Uterus (tissue), 2 donors: ENCODE data around the gene KCNMB2.

Experiments
- POLR2A ChIP-seq, 2 donors: fragments of 450-650 bp; IDR thresholded peaks; one replicate each; pipeline ENCODE4 v1.6.1; 2016; ENCODE audit warnings: antibody characterized with exemption in 2 of 2, mild to moderate bottlenecking in 1 of 2, moderate library complexity in 1 of 2
- TF ChIP-seq, protein P1 (sequence below), 4 experiments: fragments of 200-600 bp in 2 of 4; fragments of 450-650 bp in 2 of 4; sonication (generic) in 2 of 4; IDR thresholded peaks; one replicate each; pipeline ENCODE4 v1.5.1; 2016 to 2019; ENCODE audit warnings: antibody characterized with exemption in 4 of 4, mild to moderate bottlenecking in 2 of 4, moderate library complexity in 1 of 4

DNA sequence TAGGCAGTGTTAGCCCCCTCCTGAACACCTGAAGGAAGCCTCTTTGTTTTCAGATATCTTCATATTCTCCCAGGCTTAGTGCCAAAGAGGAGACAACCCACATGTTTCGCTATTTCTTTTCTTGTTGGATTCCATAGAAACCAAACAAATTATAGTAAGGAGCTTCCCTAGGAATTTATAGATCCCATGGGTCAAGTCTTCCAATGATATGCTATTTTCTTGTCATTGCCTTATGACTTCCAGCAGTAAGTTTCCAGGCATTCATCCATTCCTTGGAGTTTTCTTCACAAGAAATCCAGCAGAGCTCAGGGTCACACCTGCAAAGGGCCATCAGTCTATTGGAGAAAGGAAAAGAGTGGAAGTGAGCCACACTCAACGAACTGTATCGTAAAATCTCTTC, 9.9 kb upstream of the KCNMB2 start:
- TF ChIP-seq, protein P1, sequence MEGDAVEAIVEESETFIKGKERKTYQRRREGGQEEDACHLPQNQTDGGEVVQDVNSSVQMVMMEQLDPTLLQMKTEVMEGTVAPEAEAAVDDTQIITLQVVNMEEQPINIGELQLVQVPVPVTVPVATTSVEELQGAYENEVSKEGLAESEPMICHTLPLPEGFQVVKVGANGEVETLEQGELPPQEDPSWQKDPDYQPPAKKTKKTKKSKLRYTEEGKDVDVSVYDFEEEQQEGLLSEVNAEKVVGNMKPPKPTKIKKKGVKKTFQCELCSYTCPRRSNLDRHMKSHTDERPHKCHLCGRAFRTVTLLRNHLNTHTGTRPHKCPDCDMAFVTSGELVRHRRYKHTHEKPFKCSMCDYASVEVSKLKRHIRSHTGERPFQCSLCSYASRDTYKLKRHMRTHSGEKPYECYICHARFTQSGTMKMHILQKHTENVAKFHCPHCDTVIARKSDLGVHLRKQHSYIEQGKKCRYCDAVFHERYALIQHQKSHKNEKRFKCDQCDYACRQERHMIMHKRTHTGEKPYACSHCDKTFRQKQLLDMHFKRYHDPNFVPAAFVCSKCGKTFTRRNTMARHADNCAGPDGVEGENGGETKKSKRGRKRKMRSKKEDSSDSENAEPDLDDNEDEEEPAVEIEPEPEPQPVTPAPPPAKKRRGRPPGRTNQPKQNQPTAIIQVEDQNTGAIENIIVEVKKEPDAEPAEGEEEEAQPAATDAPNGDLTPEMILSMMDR (IDR thresholded peaks at IDR 0.05): no peak
- TF ChIP-seq POLR2A (IDR thresholded peaks at IDR 0.05): no peak
